ENCODE data around the gene ZNF287.
"Not testable (repeated sequence)": the region's sequence is repeated elsewhere in the genome, so short reads cannot be mapped to it uniquely, and the experiment has no call there.

The ZNF287 gene

GRCh38 chr17:16568541-16569357 lies at the start of gene ZNF287:
Gene ZNF287, minus strand, starts transcription at chr17:16569204. Its CDS starts 1,473 bp downstream, at chr17:16567731.
- DNase-seq: peak; percentile 96

GRCh38 chr17:16617481-16618060 lies 48.6 kb upstream of the ZNF287 start:
- DNase-seq: no peak

- DNase-seq: no peak
Measured at GRCh38 chr17:16599537-16599936, 30.5 kb upstream of the ZNF287 start.

DNA sequence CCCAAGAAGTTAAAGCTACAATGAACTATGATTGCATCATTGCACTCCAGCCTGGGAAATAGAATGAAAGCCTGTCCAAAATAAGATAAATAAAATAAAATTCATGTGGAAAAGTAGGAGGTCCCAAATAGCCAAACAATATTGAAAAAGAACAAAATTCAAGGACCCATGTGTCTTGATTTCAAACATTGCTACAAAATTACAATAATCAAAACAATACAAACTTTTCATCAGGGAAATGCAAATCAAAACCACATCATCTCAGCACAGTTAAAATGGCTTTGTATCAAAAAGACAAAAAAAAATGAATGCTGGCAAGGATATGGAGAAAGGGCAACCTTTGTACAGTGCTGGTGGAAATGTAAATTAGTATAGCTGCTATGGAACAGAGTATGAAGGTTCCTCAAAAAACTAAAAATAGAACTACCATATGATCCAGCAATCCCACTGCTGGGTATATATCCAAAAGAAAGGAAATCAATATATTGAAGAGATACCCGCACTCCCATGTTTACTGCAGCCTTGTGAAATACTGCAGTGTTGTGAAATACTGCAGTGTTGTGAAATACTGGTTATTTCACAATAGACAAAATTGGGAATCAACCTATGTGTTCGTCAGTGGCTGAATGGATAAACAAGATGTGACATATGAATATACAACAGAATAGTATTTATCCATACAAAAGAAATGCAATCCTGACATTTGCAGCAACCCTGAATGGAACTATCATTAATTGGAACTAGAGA lies 24.5 kb upstream of the ZNF287 start:
- no peak for DNase-seq

GRCh38 chr17:16589097-16589969 lies 20.3 kb upstream of the ZNF287 start:
- DNase-seq: peak; percentile 92

- no peak for DNase-seq
Measured at GRCh38 chr17:16585796-16586195, 16.8 kb upstream of the ZNF287 start.

DNA sequence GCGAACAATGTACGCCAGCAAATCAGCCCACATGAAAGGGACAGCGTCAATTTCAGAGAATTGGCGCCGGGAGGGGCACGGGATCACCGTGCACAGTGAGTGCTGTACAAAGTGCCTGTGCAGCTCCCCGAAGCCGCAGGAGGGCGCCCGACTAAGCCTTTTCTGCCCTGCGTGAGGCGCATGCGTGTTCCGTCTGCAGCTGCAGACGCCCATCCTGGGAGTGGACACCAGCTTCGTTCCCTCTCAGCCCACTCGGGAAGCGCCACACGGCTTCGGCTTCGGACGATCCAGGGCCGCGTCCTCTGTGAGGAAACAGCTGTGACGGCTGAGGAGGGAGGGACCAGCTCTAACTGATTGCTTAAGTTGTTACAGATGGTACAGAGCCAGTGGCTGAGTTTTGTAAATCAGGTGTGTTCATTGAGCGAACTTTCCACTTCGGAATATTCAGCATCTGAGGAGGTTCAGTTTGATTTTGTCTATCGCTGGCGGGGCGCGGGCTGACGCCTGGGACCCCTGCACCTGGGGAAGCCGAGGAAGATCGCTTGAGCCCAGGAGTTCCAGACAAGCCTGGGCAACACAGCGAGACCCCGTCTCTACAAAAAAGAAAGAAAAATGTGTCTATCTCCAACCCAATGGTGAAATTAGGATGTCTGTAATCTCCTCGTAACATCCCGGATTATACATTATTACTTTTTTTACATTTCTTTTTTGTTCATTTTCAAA lies 15.4 kb upstream of the ZNF287 start:
- peak; percentile 93 for DNase-seq

- no peak for DNase-seq
Measured at GRCh38 chr17:16583781-16584180, 14.8 kb upstream of the ZNF287 start.

DNA sequence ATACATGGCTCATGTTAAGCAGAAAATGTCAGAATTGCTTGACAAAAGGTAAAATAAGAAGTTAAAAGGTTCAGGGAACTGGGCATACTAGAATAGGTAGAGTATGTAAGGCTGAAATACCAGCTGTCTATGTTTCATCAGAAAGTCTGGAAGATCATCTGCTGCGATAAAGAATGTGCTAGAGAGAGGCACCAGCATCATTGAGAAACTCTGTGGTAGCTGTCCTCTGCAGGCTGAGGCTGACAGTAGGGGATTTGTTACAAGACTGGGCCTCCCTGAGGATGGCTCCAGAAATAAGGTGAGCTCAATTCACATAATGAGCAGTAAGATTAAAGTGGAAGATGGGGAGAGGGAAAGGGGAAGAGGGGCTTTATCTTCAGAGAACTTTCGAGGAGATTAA lies 4.5 kb upstream of the ZNF287 start:
- DNase-seq: no peak

GRCh38 chr17:16569358-16569712 lies 331 bp upstream of the ZNF287 start:
- DNase-seq: no peak

- no peak for DNase-seq
Measured at GRCh38 chr17:16552637-16553045, 16.4 kb downstream of the ZNF287 start.

GRCh38 chr17:16551878-16552636 lies 16.9 kb downstream of the ZNF287 start:
- no peak for DNase-seq

GRCh38 chr17:16537130-16537458 lies 31.9 kb downstream of the ZNF287 start:
- no peak for DNase-seq

DNA sequence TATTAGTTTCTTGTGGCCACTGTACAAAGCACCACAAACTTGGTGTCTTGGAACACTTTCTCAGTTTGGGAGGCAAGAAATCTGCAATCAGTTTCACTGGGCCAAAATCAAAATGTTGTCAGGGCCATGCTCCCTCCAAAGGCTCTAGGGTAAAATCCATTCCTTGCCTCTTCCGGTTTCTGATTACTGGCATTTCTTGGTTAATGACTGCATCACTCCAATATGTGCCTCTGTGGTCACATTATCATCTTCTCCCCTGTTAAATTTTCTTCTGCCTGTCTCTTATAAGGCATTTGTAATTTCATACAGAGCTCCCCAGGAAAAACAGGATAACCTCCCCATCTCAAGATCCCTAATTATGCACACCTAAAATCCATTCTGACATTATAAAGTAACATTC lies 34.8 kb downstream of the ZNF287 start:
- DNase-seq: no peak

- DNase-seq: no peak
Measured at GRCh38 chr17:16529906-16530305, 39.1 kb downstream of the ZNF287 start.

DNA sequence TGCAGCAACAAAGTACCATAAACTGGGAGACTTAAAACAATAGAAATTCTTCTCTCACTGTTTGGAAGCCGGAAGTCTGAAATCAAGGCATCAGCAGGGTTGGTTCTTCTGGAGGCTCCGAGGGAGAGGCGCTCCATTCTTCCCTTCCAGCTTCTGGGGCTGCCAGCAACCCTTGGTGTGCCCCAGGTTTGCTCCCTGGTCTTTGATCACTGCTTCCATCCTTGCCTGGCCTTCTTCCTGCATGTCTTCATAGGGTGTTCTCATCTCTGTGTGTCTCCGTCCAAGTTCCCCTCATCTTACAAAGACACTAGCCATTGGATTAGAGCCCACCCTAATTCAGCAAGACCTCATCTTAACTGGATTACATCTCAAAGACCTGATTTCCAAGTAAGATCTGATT lies 41.7 kb downstream of the ZNF287 start:
- no peak for DNase-seq

DNA sequence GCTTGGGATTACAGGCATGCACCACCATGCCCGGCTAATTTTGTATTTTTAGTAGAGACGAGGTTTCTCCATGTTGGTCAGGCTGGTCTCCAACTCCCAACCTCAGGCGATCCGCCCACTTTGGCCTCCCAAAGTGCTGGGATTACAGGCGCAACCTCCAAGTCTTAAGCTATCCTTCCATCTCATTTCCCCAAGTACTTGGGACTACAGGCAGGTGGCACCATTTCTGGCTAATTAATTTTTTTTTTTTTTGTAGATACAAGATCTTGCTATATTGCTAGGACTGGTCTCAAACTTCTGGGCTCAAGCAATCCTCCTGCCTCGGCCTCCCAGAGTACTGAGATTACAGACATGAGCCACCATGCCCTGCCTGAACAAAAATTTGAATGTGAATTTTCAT lies 43.4 kb downstream of the ZNF287 start:
- DNase-seq: not testable (repeated sequence)

DNA sequence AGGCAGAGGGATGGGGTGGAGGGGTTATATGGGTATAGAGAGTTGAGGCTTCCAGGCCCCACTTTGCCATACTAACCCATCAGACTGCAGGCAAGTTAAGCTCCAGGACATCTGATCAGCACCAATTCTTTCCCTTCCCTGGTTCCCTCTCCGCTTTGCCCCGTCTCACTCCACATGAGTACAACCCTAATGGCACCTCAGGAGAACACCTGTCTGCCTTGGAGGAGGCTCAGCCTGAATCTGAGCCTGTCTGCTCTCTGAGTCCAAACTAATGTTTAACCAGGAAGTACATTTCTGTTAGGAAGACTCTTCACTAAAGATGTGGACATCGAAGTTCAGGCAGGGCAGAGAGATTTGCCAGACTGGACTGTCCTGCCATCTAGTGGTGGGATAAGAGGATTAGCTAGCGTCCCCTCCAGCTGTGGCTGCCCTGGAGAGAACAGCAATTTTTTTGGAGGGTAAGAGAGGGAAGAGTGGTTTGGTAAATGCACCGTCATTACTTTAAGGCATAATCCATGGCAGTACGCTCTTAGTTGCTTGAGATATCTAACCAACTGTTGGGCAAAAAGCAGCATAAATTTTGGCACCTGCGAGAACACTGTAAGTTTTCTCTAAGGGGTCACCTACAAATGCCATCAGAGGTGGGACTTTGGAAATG lies 47.8 kb downstream of the ZNF287 start:
- DNase-seq: peak; percentile 80

- DNase-seq: no peak
Measured at GRCh38 chr17:16519021-16519420, 50.0 kb downstream of the ZNF287 start.

DNA sequence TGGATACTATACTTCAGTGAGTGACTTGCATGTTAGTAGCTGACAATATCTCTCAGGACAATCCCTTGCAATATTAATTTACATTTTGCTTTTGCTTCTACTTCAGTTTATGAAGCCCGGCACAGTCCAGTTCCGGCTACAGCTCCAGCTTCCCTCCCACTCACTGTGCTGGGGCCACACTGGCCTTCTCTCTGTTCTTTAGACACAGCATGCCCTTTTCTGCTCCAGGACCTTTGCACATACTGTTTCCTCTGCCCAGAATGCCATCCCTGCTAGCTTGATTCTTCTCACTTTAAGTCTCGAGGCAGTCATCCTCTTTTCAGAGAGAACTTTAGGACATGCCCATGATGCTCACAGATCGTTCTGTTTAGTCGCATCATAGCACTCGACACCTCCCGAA lies 51.5 kb downstream of the ZNF287 start:
- DNase-seq: no peak

GRCh38 chr17:16516594-16517051 lies 52.4 kb downstream of the ZNF287 start:
- no peak for DNase-seq

Data from CD4-positive, alpha-beta T cell treated with Interleukin-21 for 1 hour (primary cell).